NCI-H748 (cell line): ENCODE measurements around the gene CHRNA1.

Experiments used
- DNase-seq: peaks from one replicate; lab custom pipeline; 2025; ENCODE audit not compliant: unreplicated experiment; lab: John Stamatoyannopoulos, UW

CHRNA1 gene

GRCh38 chr2:174784316-174784715 is 20.0 kb upstream of the CHRNA1 start:
- no peak for DNase-seq

- no peak for DNase-seq
Measured at GRCh38 chr2:174781996-174782395, 17.7 kb upstream of the CHRNA1 start.

GRCh38 chr2:174781298-174781697 is 17.0 kb upstream of the CHRNA1 start:
- DNase-seq, result no peak

- DNase-seq, result no peak
Measured at GRCh38 chr2:174780856-174781255, 16.6 kb upstream of the CHRNA1 start.

DNA sequence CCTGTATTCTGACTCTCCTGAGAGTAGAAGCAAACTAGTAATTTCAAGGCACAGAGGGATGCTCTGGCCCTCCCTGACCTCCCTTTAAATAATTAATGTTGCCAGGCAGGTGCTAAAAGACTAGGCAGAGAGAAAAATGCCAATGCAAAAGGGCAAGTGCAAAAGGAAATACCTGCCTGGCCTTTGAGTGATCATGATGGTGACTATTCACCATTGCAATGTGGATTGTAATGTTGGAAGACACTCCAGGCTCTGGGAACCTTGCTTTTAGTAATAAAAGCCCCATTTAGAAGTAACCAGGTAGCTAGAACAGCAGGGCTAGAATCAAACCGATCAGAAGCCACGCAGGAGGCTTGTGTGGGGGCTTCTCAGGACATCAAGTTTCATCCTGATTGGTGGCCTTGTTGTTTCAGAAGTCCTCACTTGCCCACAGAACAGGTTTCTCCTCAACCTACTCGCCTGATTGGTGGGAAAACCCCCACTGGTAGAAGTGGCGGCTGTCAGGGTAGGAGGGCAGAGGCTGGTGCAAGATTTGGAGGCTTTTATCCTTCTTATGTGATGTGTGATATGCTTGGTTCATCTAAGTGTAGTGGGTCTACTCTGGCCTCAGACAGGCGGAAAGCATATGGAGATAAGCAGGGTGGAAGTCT is 16.0 kb upstream of the CHRNA1 start:
- no peak for DNase-seq

- peak; percentile 59 for DNase-seq
Measured at GRCh38 chr2:174779361-174779928, 15.2 kb upstream of the CHRNA1 start.

DNA sequence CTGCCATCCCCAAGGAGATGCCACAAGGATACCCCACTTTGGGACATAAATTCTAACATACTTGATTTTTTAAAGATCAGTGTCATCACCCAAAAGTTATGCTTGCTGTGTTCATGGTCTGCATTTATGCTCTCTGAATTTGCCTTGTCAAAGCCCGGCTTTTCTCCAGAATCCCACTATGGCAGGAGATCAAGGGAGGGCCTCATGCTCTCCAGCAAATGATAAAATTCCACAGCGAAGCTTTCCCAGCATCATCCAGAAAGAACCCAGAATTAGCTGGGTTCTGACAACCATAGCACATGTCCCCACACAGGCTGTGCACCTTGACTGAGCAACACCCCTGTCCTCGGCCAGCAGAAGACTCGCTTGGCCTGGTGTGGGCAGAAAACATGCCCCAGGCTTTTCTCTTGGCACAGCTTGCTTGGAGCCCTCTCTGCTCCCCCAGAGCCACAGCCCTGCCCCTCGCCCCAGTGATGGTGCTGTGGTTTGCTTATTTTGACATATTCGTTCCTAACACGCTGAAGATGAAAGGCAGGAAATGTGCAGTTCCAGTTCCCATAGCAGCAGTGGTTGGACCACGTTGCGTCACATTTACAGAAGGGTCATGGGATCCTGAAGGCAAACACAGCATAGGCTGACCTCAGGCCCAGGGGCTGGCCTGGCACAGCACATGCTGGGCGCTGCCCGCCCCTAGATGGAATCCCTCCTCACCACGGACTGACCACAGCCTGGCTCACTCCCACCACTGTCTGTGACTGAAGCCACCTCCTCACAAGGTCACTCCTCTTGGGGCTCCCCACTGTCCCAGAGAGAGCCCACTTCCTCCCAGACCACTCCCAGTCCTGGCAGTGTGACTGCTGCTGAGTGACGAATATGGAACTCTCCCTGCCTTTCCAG is 14.1 kb upstream of the CHRNA1 start:
- DNase-seq, result no peak

DNA sequence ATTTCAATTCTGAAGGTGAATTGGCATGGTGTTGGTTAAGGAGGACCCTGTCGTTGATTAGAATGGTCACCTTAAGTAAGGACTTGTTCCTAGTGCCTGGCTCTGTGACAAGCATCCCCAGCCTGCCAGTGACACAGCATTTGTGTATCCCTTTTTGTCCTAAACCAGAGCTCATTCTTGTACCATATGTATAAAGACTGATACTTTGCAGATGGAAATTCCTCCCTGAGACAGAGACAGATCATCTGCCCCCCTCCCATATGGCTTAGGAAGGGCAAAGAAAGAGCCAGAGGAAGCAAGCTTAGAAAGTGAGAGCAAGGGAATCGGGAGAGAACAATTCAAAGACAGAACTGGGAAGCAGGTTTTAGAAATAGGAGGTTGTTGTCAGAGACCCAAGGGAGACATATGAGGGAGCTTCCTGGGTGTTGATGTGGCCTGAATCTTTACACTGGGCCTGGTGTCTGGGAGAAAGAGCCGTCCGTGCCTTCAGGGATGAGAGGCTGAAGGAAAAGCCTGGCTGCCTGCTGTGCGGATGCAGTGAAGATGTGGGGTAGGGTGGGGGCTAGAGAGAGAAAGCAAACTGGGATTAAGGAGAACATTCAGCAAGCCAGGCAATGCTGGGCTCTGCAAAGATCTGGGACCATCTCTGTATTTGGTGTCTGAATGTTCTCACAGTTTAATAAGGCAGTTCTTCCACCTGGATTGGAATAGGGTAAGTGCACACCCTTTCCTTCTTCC is 13.2 kb upstream of the CHRNA1 start:
- DNase-seq, result no peak

GRCh38 chr2:174776675-174777074 is 12.4 kb upstream of the CHRNA1 start:
- no peak for DNase-seq

GRCh38 chr2:174776223-174776622 is 12.0 kb upstream of the CHRNA1 start:
- no peak for DNase-seq

DNA sequence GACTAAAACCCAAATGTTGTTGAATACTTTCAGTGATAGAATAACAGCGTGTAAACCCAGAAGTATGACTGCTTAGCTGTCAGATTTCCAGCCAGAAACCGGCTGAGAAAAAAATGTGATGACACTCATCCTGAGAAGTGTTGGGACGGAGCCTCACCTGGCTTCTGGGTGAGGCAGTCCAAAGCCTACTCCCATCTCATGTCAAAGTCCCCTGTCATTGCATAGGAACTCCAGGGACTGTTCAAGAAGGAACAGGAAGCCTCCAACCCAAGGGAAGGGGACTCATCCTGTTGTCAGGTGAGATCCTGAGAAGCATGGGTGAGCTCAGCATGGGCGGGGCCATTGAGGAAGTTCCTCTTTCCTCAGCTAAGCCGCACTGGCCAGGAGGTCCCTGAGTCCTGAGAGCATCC is 11.3 kb upstream of the CHRNA1 start:
- DNase-seq, result peak; percentile 36

DNA sequence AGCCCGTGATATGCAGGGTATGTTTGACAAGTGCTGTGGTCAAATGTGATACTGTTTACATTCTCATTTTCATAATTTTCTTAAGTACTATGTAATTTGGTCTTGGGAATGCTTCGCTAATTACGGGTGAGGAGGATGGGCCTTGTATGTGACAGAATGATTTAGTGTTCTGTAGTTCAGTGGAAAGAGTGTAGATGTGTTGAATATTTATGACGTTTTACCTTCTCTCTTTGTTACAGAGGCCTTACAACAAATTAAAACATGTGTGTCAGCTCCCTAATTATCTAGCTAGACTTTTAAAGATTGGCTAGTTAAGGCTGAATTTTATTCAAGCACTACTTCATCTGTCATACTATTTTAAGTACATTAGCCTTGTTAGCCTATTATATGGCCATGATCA is 10.6 kb upstream of the CHRNA1 start:
- peak; percentile 71 for DNase-seq

DNA sequence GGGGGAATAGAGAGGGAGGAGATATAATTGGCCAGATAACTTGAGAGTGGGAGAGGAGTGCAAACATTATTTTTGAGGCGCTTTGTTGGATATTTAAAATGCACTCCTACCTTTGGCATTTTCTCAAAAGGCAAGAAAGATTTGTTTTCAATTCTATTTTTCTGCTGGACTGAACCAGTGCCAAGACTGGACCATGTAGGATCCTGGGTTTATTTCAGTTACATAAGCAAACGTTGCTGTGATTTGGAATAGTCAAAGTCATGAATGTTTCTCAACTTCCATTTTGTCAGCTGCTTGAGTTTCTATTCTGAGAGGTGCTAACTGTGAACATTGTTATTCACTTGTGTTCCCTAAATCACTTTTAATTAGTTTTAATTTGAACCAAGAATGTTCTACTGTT is 8.9 kb upstream of the CHRNA1 start:
- DNase-seq, result no peak

GRCh38 chr2:174772472-174772801 is 8.2 kb upstream of the CHRNA1 start:
- no peak for DNase-seq

- peak; percentile 75 for DNase-seq
Measured at GRCh38 chr2:174771631-174772471, 7.6 kb upstream of the CHRNA1 start.

- DNase-seq, result no peak
Measured at GRCh38 chr2:174771136-174771535, 6.9 kb upstream of the CHRNA1 start.

GRCh38 chr2:174768557-174768956 is 4.3 kb upstream of the CHRNA1 start:
- no peak for DNase-seq

DNA sequence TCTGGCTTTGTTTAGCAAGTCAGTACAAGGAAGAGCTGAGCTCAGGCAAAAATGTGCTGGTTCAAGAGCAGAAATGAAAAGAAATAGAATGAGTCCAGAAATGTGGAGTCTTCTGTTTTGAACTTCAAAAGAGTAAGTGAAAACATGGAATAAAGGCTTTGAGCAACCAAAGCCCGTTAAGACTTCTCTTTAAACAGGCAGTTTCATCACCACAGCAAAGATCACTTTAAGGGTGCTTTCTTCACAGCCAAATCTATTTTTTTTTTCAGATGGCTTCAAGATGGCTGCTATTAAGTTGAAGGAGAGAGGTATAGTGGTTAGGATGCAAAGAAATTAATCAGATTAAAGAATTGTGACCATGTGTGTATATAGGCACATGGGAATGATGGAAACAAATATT is 2.0 kb upstream of the CHRNA1 start:
- DNase-seq, result no peak

- no peak for DNase-seq
Measured at GRCh38 chr2:174765576-174765975, 1.3 kb upstream of the CHRNA1 start.

GRCh38 chr2:174763780-174764179 is 492 bp downstream of the CHRNA1 start:
- DNase-seq, result no peak

DNA sequence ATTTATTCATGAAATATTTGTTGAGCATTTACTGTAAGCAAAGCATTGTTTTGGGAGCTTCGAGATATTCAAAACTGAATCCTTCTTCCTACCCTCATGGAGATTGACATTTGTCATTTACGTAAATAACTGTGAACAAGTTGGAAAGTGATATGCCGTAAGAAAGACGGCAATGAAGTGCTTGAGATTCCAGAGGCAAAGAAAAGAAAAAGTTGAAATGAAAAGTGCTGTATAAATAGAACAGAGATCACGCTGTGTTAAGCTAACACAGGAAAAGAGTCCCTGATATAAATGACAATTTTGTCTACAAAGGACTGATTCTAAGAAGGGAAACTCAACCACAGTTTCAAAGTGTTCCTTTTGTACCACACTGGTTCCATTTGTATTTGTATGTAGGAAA is 1.8 kb downstream of the CHRNA1 start:
- DNase-seq, result no peak
